Tibial nerve (tissue), 4 donors: Measurements from ENCODE around the gene CAPN13.

Source experiments
- EP300 ChIP-seq, 2 donors: sonication (generic); formaldehyde crosslinking; IDR thresholded peaks; one replicate each; pipeline ENCODE4 v1.6.1; 2017; ENCODE audit warnings: antibody characterized with exemption in 2 of 2, mild to moderate bottlenecking in 1 of 2
- POLR2A ChIP-seq, 2 donors: fragments of 450-650 bp; IDR thresholded peaks; one replicate each; pipeline ENCODE4 v1.6.1; 2017; ENCODE audit warnings: antibody characterized with exemption in 2 of 2, mild to moderate bottlenecking in 2 of 2, moderate library complexity in 2 of 2
- TF ChIP-seq, protein P1 (sequence below), 5 experiments: fragments of 200-600 bp in 3 of 5; fragments of 450-650 bp in 2 of 5; sonication (generic) in 3 of 5; IDR thresholded peaks; one replicate each; pipeline ENCODE4 v1.5.1; 2016 to 2019; ENCODE audit warnings: antibody characterized with exemption in 5 of 5, mild to moderate bottlenecking in 3 of 5, moderate library complexity in 2 of 5

DNA sequence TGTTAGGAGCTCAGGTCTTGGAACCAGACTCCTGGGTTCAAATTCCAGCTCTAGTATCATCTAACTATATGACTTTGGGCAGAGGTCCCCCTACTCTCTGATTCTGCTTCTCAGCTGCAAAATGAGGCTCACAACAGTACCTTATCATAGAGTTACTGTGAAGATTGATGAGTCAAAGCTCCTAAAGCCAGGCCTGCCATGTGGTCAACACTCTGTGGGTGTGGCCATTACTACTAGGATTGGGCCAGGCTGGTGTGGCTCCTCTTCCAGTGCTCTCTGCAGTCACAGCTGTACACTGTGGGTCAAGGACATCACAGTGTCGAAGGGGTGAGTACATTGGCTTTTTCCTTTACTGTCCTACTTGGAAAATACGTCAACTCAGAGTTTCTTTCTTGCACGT is 22.6 kb downstream of the CAPN13 start:
- TF ChIP-seq, protein P1, sequence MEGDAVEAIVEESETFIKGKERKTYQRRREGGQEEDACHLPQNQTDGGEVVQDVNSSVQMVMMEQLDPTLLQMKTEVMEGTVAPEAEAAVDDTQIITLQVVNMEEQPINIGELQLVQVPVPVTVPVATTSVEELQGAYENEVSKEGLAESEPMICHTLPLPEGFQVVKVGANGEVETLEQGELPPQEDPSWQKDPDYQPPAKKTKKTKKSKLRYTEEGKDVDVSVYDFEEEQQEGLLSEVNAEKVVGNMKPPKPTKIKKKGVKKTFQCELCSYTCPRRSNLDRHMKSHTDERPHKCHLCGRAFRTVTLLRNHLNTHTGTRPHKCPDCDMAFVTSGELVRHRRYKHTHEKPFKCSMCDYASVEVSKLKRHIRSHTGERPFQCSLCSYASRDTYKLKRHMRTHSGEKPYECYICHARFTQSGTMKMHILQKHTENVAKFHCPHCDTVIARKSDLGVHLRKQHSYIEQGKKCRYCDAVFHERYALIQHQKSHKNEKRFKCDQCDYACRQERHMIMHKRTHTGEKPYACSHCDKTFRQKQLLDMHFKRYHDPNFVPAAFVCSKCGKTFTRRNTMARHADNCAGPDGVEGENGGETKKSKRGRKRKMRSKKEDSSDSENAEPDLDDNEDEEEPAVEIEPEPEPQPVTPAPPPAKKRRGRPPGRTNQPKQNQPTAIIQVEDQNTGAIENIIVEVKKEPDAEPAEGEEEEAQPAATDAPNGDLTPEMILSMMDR (IDR thresholded peaks at IDR 0.05): no peak
- TF ChIP-seq POLR2A (IDR thresholded peaks at IDR 0.05) (no peak), EP300 (IDR thresholded peaks at IDR 0.05) (no peak)
